Stimulated activated CD4-positive, alpha-beta T cell treated with anti-CD3 and anti-CD28 coated beads, Interleukin-1b, Interleukin-23, amount 100 ng/mL, for 24 hours (primary cell): ENCODE results near the gene KBTBD4.
"Not testable (repeated sequence)": the region's sequence is repeated elsewhere in the genome, so short reads cannot be mapped to it uniquely, and the experiment has no call there.

ENCODE experiments used
- DNase-seq, 4 experiments: peaks; one replicate each; pipeline ENCODE4 v3.0.0-alpha.2; 2020; ENCODE audit warnings: low read depth in 4 of 4, low spot score in 1 of 4

The KBTBD4 gene

DNA sequence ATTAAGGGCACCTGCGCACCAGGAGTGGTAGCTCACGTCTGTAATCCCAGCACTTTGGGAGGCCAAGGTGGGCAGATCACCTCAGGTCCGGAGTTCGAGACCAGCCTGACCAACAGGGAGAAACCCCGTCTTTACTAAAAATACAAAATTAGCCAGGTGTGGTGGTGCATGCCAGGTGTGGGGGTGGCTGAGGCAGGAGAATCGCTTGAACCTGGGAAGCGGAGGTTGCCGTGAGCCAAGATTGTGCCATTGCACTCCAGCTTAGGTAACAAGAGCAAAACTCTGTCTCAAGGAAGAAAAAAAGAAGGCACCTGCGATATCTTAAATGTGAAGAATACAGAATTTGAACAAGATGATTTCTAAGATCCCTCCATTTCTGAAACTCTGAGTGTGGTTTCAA, 52.7 kb downstream of the KBTBD4 start:
- not testable (repeated sequence) for DNase-seq

DNA sequence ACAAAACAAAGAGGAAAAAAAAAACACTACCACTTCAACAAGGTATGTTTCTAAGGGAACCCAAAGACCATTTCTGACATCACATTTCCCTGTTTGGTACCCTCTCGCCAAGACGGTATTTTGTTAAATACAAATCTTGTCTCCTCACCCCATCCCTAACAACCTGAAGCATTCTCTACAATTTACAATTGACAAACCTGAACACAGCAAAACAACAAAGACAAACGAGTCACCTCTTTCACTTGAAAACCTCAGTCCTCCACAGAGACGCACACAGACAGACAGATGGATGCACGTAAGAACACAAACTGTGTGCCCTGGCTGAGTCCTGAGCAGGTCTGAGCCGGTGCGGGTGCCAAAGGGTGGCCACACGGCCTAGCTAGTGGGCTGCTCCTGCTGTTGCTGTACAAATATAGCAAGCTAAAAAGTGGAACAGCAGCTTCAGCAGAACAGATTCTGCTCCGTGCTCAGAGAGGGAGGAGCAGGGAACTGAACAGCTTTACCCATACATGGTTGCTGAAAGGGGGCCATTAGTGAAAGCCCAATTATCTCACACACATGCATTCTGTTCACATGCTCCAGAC, 54.4 kb downstream of the KBTBD4 start:
- DNase-seq = no peak

DNA sequence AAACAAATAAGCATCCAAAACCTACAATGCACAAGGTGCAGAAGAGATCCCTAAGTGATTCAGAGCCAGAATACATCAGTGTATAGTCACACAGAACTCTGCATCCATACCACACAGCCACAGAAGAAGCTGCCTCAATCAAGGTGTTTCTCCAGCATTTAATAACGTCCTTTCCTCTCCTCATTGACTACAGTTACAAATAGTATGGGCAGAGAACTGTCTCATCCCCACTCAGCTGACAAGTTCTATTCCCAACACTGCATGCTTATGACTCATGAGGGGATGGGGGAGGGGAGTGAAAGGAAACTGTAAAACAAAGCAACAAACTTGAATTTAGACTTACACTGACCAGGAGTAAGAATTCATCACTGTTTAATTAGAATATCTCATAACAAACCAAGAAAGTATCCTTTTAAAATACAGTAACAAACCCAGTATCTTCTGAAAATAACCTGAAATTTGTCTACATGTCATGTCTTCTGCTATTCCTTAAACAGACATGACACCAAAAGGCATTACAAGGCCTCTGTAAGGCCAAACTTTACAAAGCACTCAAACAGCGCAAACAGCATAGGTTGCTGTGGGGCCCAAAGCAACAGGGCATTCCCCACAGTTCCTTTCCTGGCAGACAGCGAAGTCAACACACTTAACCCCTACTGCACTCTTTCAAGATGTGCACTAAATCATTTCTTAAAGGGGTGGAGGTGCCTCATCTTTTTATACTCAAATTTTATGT, 55.1 kb downstream of the KBTBD4 start:
- no peak for DNase-seq
